ENCODE results near the gene OSBPL1A. TPM values are rescaled to one million over a fixed set of nuclear protein-coding genes. Genes with fewer than 3 reads are reported as not detected.
A peak's percentile ranks its signal among the peaks of the same experiment; 100 is the strongest.

OSBPL1A gene
- total RNA-seq, 1 donor from 2014 or later: 29.7 TPM

DNA sequence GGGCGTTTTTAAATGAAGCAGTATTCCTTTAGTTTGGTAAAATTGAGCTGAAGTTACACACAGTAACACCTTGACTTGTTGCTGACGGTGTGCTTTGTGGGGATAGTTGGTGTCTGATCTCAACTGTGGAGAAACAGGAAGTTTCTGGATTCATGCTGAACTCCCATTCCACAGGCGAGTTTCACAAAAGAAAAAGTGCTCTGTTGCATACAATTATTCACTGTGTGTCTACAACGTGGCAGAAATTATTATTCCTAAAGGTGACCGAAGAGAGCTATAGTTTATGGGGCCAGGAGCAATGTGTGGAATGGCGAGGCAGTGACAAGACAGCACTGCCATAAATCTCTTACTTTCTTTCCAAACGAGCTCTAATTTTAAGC lies 259.2 kb downstream of the OSBPL1A start:
- H3K9me3 Mint-ChIP-seq (ENCODE audit: unreplicated experiment): peaks cover 3% of the 10 kb centered on the region
- TF ChIP-seq, protein P1, sequence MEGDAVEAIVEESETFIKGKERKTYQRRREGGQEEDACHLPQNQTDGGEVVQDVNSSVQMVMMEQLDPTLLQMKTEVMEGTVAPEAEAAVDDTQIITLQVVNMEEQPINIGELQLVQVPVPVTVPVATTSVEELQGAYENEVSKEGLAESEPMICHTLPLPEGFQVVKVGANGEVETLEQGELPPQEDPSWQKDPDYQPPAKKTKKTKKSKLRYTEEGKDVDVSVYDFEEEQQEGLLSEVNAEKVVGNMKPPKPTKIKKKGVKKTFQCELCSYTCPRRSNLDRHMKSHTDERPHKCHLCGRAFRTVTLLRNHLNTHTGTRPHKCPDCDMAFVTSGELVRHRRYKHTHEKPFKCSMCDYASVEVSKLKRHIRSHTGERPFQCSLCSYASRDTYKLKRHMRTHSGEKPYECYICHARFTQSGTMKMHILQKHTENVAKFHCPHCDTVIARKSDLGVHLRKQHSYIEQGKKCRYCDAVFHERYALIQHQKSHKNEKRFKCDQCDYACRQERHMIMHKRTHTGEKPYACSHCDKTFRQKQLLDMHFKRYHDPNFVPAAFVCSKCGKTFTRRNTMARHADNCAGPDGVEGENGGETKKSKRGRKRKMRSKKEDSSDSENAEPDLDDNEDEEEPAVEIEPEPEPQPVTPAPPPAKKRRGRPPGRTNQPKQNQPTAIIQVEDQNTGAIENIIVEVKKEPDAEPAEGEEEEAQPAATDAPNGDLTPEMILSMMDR (IDR thresholded peaks at IDR 0.05): no peak
- H3K4me3 Mint-ChIP-seq (ENCODE audit: unreplicated experiment): peak overlapping the region; percentile 91
- DNase-seq (ENCODE audit: extremely low spot score, unreplicated experiment): no peak
- H3K4me1 Mint-ChIP-seq (ENCODE audit: unreplicated experiment): peaks cover 17% of the 10 kb centered on the region
- H3K27ac Mint-ChIP-seq (ENCODE audit: unreplicated experiment): peak overlapping the region; percentile 95
- H3K27me3 Mint-ChIP-seq (ENCODE audit: unreplicated experiment): no peaks in the 10 kb centered on the region
- H3K36me3 Mint-ChIP-seq (ENCODE audit: unreplicated experiment): peaks cover 1% of the 10 kb centered on the region

GRCh38 chr18:24136967-24137373 lies 260.7 kb downstream of the OSBPL1A start:
- peaks cover 3% of the 10 kb centered on the region for H3K9me3 Mint-ChIP-seq (ENCODE audit: unreplicated experiment)
- no peaks in the 10 kb centered on the region for H3K27me3 Mint-ChIP-seq (ENCODE audit: unreplicated experiment)
- no peak overlapping the region for H3K27ac Mint-ChIP-seq (ENCODE audit: unreplicated experiment)
- H3K4me1 Mint-ChIP-seq (ENCODE audit: unreplicated experiment): peaks cover 17% of the 10 kb centered on the region
- DNase-seq (ENCODE audit: extremely low spot score, unreplicated experiment): no peak
- H3K4me3 Mint-ChIP-seq (ENCODE audit: unreplicated experiment): no peak overlapping the region
- TF ChIP-seq, protein P1 (IDR thresholded peaks at IDR 0.05): no peak
- peaks cover 1% of the 10 kb centered on the region for H3K36me3 Mint-ChIP-seq (ENCODE audit: unreplicated experiment)

GRCh38 chr18:24130494-24130893 lies 267.1 kb downstream of the OSBPL1A start:
- H3K4me1 Mint-ChIP-seq (ENCODE audit: unreplicated experiment): peaks cover 13% of the 10 kb centered on the region
- TF ChIP-seq, protein P1 (IDR thresholded peaks at IDR 0.05): no peak
- H3K9me3 Mint-ChIP-seq (ENCODE audit: unreplicated experiment): no peaks in the 10 kb centered on the region
- DNase-seq (ENCODE audit: extremely low spot score, unreplicated experiment): no peak
- no peak overlapping the region for H3K27ac Mint-ChIP-seq (ENCODE audit: unreplicated experiment)
- no peak overlapping the region for H3K4me3 Mint-ChIP-seq (ENCODE audit: unreplicated experiment)
- no peaks in the 10 kb centered on the region for H3K27me3 Mint-ChIP-seq (ENCODE audit: unreplicated experiment)
- peaks cover 11% of the 10 kb centered on the region for H3K36me3 Mint-ChIP-seq (ENCODE audit: unreplicated experiment)

DNA sequence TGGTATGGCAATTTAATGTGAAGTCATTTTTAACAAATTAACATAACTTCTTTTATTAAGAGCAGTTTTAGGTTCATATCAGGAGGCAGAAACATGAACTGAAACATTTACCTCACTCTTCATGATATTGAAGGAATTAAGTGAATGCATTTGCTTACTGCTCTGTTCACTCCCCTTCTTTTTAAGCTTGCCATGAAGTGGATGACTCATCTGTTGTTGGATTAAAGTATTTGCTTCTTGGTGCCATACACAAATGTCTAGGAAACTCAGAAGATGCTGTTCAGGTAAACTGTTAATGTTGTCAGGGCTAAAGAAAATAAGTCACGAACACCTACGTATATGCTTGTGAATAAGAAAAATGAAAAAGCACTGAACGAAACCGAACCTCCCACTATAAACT lies 268.9 kb downstream of the OSBPL1A start:
- Mint-ChIP-seq H3K36me3 (ENCODE audit: unreplicated experiment) (peaks cover 12% of the 10 kb centered on the region), H3K9me3 (ENCODE audit: unreplicated experiment) (no peaks in the 10 kb centered on the region), H3K4me1 (ENCODE audit: unreplicated experiment) (peaks cover 19% of the 10 kb centered on the region), H3K4me3 (ENCODE audit: unreplicated experiment) (no peak overlapping the region), H3K27ac (ENCODE audit: unreplicated experiment) (no peak overlapping the region), H3K27me3 (ENCODE audit: unreplicated experiment) (no peaks in the 10 kb centered on the region)
- TF ChIP-seq, protein P1 (IDR thresholded peaks at IDR 0.05): no peak
- DNase-seq (ENCODE audit: extremely low spot score, unreplicated experiment): no peak

DNA sequence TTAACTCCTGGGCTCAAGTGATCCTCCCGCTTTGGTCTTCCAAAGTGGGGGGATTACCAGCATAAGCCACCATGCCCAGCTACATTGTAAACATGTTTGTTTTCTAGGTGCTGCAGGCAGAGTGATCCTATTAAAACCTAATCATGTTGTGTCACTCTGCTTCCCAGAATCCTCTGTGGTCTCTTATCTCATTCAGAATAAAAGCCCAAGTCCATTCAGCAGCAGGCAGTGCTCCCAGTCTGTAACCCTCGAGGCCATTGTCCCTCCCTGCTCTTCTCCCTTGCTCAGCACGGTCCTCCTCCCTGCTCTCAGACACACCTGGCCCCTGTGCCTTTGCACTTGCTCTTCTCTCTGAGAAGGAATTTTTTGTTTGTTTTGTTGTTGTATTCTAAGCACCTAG lies 269.9 kb downstream of the OSBPL1A start:
- Mint-ChIP-seq H3K27ac (ENCODE audit: unreplicated experiment) (no peak overlapping the region), H3K4me3 (ENCODE audit: unreplicated experiment) (no peak overlapping the region), H3K4me1 (ENCODE audit: unreplicated experiment) (peaks cover 19% of the 10 kb centered on the region), H3K27me3 (ENCODE audit: unreplicated experiment) (no peaks in the 10 kb centered on the region), H3K9me3 (ENCODE audit: unreplicated experiment) (no peaks in the 10 kb centered on the region), H3K36me3 (ENCODE audit: unreplicated experiment) (peaks cover 12% of the 10 kb centered on the region)
- no peak for DNase-seq (ENCODE audit: extremely low spot score, unreplicated experiment)
- TF ChIP-seq, protein P1 (IDR thresholded peaks at IDR 0.05): no peak

All from osteocyte (in vitro differentiated cells).